GM19099 (cell line): ENCODE data around the gene G6PC2.

Experiments
- POLR2A ChIP-seq: IDR thresholded peaks from 3 replicates; pipeline ENCODE4 v1.6.1; 2011; ENCODE audit warnings: low read depth; ENCODE audit not compliant: insufficient read length; ENCODE audit errors: extremely low read depth

The G6PC2 gene

GRCh38 chr2:168901003-168901402 lies at the start of gene G6PC2:
TSS of gene G6PC2 (plus strand) at chr2:168901291. CDS start at chr2:168901332, 41 bp downstream.
- TF ChIP-seq POLR2A = no peak

GRCh38 chr2:168851674-168852320 lies 49.3 kb upstream of the G6PC2 start:
- TF ChIP-seq POLR2A = no peak

GRCh38 chr2:168852481-168852880 lies 48.6 kb upstream of the G6PC2 start:
- TF ChIP-seq POLR2A = no peak

- no peak for TF ChIP-seq POLR2A
These were observed 47.6 kb upstream of the G6PC2 start for GRCh38 chr2:168853471-168853870.

GRCh38 chr2:168854651-168855050 lies 46.4 kb upstream of the G6PC2 start:
- no peak for TF ChIP-seq POLR2A

GRCh38 chr2:168855601-168856000 lies 45.5 kb upstream of the G6PC2 start:
- no peak for TF ChIP-seq POLR2A

GRCh38 chr2:168858146-168858545 lies 42.9 kb upstream of the G6PC2 start:
- no peak for TF ChIP-seq POLR2A

- no peak for TF ChIP-seq POLR2A
These were observed 26.6 kb upstream of the G6PC2 start for GRCh38 chr2:168874368-168875054.

GRCh38 chr2:168884975-168885374 lies 16.1 kb upstream of the G6PC2 start:
- no peak for TF ChIP-seq POLR2A

- peak; percentile 1 for TF ChIP-seq POLR2A
These were observed 11.5 kb upstream of the G6PC2 start for GRCh38 chr2:168889635-168890005.

GRCh38 chr2:168890006-168890782 lies 10.9 kb upstream of the G6PC2 start, which contains the start of gene SPC25:
TSS of gene SPC25 (minus strand) at chr2:168890430. CDS start at chr2:168889519, 911 bp downstream.
- peak; percentile 60 for TF ChIP-seq POLR2A

GRCh38 chr2:168892327-168892726 lies 8.8 kb upstream of the G6PC2 start:
- TF ChIP-seq POLR2A = no peak

GRCh38 chr2:168894101-168894500 lies 7.0 kb upstream of the G6PC2 start:
- no peak for TF ChIP-seq POLR2A

GRCh38 chr2:168894720-168895119 lies 6.4 kb upstream of the G6PC2 start:
- TF ChIP-seq POLR2A = no peak

- TF ChIP-seq POLR2A = no peak
These were observed 5.3 kb upstream of the G6PC2 start for GRCh38 chr2:168895771-168896170.

GRCh38 chr2:168896783-168897182 lies 4.3 kb upstream of the G6PC2 start:
- TF ChIP-seq POLR2A = no peak
